SIG-M5 (cell line): ENCODE measurements around the gene TRIM66.

Experiments
- DNase-seq: peaks from one replicate; lab custom pipeline; 2025; lab: John Stamatoyannopoulos, UW

TRIM66 gene

DNA sequence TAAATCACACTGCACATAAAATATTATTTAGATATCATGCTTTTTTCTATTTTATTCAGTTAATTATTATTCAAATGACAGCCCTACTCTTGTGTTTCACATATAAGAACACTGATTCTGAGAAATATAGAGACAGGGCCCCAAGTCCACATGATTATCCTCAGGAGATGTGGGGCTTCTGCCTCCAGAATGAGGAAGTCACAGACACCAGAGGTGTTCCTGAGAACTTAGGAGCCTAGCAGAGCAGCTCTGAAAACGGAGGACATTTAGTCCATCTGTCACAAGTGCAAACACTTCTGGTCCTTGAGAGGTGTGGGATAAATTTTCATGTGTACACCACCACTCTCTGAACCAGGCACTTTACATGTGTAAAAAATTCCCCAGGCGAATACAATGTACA lies 26.2 kb downstream of the TRIM66 start:
- DNase-seq, result no peak

DNA sequence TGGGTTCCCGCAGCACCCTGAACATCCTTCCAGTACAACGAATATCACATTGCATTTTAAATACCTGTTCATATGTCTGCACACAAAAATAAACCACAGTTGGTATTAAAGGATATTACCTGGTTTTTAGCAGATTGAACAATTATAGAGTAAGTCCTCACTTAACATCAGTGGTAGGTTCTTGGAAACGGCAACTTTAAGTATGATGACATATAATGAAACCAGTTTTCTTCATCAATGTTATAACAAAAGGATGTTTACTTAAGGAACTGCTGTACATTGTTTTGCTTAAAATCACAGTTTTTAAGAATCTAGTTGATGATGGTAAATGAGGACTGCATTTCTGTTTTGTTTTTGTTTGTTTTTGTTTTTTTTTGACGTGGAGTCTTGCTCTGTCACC lies 28.0 kb downstream of the TRIM66 start:
- DNase-seq, result no peak

DNA sequence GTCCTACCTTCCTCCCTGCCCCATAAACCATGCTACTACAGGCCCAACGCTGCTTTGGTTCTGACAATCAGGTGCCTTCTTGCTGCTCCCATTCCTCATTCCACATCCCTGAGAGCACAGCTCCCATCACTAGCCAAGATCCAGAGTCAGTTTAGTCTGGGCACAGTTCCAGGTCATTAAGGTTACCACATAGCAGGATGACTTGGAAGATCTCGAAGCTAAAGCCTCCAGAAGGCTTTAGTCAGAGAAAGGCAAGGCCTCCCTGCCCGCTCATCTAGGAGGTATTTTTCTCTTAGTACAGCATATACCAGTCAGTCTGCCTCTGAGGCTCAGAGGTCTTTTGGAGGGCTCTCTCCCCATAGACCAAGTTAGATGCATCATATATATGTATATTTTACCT lies 30.3 kb downstream of the TRIM66 start:
- DNase-seq, result no peak

DNA sequence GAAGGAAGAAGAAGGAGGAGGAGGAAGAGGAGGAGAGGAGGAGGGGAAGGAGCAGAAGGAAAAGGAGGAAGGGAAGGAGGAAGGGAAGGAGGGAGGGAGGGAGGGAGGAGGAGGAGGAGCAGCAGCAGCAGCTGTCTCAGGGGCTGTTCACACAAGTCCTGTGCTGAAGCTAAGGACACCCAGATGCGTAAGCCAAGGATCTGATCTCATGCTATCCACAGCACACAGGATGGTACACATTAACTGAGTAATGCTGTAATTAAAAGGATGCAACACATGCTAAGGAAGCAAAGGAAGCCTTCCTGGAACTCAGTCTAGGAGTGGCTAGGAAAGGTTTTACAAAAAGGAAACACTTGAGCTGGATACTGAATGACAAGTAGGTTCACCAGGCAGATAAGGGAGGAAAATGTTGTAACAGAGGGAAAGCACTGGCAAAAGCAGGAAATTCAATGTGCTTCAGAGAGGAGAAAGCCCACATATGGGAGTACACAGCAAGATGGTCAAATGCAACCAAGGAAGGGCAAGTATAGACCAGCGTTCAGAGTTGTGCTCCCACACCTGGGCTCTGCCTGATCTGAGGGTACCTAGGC lies 32.0 kb downstream of the TRIM66 start:
- DNase-seq, result no peak

DNA sequence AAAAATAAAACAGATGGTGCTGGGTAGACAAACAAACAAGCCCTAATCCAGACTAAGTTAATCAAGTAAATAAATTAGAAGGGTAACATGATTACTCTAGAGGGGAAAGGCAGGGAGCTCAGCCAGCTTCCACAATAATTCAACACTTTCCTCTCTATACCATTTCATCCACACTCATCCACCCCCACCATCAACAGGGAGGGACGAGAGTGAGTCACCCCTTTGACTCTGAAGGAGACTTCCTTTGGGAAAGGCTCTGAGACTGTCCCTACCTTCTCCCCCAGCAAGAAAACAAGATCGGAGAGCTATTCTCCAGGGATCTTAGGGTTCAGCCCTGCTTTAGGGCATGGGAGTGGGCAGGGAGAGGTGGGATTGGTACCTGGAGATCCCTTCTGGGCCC lies 33.1 kb downstream of the TRIM66 start:
- no peak for DNase-seq

DNA sequence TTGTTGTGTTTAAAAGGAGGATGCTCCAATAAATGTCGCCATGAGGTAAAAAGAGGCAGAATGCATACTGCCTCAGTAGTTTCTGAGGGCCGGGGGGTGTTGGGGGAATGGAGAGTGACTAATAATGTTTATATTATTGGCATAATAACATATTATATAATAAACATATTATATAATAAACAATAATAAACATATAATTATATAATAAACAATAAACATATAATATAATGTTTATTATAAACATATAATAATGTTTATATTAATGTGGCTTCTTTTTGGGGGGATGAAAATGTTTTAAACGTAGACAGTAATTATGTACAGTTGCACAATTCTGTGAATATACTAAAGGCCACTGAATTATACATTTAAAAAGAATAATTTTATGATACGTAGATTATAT lies 35.6 kb downstream of the TRIM66 start:
- no peak for DNase-seq

DNA sequence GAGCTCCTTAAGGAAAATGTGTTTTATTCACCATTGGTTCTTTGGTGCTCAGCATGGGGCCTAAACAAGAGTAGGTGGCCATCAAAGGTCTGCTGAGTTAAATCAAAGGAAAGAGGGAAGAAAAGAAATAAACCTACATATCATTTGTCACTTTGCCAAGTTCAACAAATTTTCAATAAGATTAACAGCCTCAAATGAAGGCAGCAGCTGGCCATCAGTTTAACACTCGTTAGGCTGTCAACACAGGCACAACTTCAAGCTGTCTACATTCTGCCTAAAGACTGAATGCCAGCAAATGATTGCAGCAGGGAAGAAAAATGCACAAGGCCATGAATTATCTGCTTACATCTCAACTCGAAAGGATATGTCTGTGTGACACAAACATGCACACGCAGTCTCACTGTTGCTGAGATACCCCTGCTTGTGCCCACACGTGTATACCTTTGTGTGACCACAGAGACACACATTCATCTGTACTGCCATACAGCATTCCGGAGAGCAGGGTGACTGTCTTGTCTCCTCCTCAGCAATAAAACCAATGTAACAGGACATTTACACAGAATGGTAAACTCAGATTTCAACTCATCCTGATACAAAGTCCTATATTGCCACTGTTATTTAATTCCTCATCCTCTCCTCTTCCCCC lies 40.1 kb downstream of the TRIM66 start:
- DNase-seq, result no peak

DNA sequence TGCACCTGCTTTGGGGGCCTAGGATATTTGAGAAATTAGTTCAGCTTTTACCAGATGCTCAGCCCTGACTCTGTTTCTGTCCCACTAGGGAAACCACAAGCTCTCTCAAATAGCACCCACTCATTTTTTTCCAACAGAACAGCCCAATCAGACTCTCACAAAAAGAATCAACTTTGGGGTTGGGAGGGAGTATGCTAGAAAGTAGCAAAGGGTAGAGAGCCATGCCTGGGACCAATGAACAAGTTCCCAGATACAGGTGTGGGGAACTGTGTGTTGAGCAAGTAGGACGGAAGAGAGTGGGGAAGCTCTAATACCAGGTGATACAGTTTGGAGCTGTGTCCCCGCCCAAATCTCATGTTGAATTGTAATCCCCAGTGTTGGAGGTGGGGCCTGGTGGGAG lies 41.1 kb downstream of the TRIM66 start:
- DNase-seq, result no peak

DNA sequence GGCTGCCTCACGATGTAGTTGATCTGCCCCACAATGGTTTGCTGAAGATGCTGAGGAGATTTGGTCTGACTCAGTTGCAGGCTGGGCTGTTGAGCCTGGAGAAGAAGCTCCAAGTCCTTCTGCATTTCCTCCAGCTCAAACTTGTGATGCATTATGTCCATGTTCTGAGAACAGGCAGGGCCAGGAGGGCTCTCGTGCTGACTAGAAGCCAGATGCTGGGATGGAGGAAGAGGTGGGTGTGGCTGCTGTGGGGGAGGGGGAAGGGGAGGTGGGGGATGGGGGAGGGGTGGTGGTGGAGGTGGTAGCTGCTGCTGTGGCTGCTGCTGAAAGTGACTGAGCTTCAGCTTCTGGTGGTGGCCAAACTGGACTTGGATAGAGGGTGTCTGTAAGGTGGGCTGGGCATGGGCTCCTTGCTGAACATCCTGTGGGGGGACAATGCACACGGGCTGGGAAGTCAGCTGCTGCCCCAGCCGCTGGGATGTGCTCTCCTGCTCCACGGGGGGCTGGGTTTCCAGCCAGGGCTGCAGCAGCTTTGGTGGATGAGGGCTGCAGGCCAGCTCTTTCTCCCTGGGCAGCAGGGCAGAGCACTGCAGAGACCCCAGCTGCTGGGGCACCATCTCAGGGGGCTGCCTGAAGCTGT lies 42.1 kb downstream of the TRIM66 start:
- no peak for DNase-seq

DNA sequence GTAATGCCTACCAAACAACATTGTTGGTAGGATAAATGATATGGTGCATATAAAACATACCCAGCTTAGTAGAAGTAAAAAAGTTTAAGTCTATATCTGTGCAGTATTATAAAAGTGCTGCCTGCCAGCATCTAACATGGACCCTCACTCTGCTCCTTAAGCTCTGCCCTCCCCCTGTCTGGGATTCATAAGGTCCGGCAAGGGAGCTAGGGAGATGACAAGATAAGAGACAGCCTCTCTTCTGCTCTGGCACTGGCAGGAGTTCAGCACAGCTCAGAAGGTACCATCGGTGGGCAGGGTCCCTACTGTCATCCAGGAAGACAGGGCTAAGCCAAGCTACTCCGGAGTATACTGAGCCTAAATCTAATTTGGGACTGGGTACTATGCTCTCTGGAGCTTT lies 42.8 kb downstream of the TRIM66 start:
- DNase-seq, result no peak

DNA sequence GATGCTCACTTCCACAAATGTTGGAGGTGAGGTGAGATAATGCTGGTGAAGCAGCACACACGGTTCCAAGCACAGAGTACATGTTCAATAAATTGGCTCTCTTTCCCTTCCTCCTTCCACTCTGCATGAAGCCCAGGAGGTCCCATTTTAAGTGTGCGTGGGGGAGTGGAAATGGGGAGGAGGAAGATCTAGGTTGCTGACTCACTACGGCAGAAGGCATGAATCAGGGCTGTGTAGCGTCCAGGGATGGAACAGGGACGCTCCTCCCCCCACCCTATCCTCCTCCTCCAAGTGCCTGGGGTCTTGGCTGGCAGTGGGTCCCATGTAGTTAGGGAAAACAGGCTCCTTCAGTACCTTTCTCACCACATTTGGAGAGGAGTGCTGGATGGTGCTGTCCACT lies 44.2 kb downstream of the TRIM66 start:
- DNase-seq, result no peak

DNA sequence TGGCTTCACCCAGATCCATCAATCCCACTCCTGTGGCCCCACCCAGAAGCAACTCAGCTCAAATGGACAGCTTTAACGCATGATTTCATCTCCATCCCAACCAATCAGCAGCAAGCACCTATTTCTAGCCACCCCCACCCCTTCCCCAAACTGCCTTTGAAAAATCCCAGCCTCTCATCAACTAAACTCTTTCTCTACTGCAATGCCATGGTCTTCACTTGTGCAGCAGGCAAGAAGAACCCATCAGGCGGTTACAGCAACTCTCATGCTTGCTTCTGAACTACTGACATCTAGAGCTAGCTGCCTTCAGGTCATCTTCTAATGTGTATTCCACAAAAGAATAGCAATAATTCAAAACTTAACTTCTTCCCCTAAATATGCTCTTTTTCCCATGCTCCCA lies 46.3 kb downstream of the TRIM66 start:
- no peak for DNase-seq

DNA sequence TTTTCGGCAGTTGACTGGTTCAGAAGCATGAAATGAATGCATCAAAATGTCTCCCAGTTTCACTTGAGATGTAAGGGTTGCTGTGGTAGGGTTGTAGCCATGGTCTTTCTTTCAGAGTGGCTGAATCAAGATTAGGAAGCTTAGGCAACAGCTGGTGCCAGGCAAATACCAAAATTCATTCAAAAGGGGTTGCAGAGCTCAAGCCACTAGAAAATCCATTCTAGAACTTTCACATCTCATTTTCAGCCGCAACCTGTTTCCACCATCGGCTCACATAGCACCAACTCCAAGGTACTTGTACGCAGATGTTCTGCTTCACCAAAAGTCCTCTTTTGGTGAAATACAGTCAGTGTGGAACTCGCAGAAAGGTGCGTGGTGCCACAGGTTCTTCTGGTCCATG lies 48.0 kb downstream of the TRIM66 start:
- no peak for DNase-seq

DNA sequence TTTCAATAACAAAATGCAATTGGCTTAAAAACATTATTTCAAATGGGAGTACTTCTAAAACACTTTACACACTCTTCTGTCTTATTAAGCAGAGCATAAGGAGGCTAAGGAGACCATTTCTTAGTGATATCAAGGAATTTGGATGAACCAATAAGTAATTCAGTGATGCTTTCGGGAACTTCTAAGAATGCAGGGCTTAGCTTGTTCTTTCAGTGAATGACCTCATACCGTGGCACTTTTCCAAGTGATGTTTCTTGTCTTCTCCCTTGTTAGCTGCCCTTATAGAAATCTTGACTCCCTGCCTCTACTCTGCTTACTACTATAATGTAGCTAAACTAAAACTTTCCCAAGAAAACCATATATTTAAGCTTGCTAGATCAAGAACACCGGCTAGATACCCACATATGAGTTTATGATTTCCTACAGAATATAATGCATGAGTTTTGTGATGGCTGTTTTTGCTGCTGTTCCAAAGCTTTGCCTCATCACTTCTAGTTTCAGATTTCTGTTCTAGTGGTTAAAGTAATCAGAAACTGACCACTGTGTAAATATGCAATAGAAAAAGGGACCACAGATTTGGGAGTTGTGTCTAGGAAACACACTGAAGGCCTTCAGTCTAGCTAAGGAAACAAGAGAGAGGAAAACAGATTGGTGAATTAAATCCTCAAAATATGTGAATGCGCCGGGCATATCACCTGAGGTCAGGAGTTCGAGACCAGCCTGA lies 50.9 kb downstream of the TRIM66 start:
- DNase-seq, result no peak

DNA sequence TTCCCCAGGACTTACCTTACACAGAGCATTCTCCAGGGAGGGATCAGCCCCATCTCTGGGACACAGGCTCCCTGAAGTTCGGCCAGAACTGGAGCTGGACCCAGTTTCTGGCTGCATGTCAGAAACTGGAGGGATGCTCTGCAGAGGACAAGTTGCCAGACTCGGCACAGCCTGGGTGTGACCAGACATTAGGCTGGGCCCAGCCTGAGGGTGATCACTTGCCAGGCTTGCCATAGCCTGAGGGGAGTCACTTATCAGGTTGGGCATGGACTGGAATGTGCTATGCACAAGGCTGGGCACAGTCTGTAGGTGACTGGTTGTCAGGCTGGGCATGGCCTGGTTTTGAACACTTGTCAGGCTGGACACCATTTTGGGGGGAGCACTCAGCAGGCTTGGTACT lies 57.8 kb downstream of the TRIM66 start:
- no peak for DNase-seq

DNA sequence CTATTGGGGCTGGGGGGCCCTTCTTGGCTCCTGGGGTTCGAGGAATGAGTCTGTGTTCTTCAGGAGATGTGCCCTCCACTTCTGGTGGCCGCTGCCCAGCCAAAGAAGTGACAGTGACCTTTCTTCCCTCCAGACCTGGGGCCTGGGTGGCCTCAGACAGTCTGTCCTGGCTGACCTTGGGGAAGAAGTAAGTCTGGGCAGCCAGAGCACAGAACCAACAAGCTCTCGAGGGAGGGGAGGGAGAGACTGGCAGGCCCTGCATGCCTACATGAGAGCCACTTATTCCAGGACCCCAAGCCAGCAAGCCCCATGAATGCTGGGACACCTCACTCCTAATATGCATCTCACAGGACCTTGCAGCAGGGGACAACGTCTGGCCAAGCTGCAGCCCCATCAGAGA lies 61.3 kb downstream of the TRIM66 start:
- no peak for DNase-seq

DNA sequence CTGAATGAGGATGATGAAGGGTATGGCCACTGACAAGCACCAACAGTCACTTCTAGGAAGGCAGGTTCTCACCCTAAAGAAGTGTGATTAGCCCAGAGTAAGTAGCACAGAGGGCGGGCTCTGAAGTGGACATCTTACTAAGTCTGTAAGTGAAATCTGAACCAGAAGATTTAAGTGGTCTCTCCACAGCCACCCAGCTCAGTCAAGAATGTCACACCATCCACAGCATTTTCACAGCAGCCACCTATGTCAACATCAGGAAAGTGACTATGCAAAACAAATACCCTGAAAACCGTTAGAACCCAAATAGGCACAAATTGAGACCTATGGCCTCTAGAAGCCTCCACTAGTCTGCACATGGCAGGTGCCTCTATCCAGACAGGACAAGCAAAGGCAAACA lies 65.4 kb downstream of the TRIM66 start:
- DNase-seq, result no peak

DNA sequence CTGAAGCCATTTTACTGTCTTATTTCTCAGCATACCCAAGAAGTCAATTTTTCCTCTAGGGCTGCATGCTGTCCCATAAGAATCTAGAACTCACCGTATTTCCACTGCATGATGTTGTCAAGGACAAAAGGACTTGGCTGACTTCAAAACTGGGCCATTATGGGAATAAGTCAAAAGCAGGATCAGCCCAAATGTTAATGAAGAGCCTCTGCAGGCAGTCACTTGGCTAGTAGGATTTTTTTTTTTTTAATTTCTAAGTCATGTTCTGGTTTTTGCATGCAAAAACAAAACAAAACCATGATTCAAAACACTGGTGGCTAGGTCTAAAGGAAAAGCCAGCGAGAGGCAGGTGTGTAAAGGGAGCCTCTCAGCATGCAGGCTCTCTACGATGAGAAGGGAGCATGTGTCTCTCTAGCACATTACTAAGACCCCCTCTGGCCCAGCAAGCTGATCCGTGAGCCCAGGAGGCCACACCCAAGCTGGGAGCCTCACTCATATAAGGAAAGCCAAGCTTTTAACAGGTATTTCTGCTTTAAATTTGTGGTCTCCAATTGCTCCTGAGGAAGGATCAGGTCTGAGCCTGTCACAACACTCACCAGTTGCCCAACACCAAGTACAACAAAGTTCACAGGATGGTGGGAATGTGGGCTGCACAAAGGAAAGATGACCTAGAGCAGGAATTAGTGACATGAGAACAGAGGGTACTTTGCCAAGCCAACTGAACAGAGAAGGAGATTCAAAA lies 67.0 kb downstream of the TRIM66 start:
- no peak for DNase-seq

DNA sequence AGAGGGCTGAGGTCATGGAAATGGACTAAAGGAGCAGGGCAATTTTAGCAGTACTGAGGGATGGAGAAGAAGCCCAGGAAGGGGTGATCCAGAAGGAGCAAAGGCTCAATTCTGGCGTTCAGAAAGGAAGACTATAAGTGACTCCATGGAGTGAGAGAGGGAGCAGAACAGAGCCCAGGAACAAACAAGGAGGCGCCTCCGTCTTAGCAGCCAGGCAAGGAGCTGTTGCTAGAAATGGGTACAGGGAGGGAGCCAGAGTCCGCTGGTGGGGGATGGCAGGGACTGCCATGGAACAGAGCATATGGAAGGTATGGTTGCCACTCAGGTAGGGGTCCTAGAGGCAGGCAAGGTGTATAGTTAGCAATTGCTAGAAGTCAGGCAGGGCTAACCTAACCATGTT lies 68.0 kb downstream of the TRIM66 start:
- no peak for DNase-seq

DNA sequence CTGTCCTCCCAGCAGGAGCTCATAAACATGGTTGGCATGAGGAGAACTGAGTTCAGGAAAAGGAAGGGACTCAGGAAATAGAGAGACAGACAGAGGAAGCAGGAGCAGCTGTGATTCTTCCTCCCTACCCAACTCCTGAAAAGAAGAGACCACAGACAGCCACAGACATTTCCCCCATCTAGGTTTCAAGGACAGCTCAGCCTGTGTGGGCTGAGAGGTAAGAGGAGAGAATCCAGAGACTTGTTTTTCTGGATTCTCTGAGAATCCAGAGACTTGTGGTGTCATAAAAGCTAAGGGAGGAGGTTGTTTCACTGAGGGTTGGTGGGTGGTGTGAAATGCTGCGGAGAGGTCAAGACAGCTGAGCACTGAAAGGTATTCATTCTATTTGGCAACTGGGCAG lies 69.4 kb downstream of the TRIM66 start:
- DNase-seq, result no peak

DNA sequence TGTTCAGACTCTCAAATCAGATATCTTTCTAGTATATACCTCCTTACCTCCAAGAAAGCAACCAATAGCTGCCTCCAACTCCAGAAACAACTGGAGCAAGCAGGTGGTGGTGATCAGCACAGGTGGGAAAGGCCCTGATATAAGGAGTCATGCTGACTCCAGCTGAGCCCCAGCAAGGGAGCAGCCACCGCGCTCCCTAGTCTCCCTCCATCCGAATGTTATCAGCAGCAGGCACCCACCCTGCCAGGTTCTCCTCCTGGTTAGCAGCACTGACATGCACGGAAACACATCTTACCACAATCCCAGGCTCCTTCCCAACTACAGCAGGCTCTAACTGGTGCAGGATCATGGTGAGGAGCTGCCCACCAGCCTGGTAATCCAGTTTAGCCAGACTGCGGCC lies 69.9 kb downstream of the TRIM66 start:
- no peak for DNase-seq

DNA sequence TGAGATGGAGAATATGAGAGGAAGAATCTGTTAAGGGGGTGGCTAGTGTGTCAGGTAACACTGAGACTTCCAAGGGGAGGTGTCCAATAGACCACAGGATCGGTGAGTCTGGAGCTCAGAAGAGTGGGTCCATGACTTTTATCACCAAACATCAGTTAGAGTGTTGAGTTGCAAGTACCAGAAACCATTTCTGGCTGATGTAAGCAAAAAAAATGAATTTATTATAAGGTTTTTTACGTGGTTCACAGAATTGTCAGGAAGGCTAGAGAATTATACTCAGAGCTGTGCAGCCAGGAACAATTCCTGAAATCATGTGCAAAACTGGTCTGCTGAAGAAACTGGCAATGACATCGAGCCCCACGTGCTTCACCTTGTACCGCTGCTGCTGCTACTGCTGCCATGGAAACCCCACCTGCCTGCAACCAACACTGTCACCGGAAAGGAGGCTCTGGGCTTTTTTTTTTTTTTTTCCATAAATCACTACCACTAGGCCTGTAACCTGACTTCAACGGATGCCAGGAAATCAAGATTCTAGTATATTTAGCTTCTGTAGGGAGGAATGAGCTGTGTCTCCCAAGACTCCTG lies 71.8 kb downstream of the TRIM66 start:
- DNase-seq, result no peak
